B cell (primary cell): ENCODE measurements around the gene C1orf174. TPM values are rescaled to one million over a fixed set of nuclear protein-coding genes. Genes with fewer than 3 reads are reported as not detected.

ENCODE experiments used
- ATAC-seq: fragments of 200-7000 bp; cut with Tn5 transposase; one replicate; pipeline ENCODE4 v1.10.0; 2021; ENCODE audit warnings: low read depth, mild to moderate bottlenecking, moderate number of reproducible peaks, moderate library complexity
- CTCF ChIA-PET: fragments of 350-600 bp; sonication (Branson Sonifier 250); formaldehyde crosslinking; loops from one replicate; lab custom pipeline; 2021; ENCODE audit warnings: antibody characterized with exemption, inconsistent platforms; lab: Charles Lee
- POLR2A ChIA-PET: fragments of 350-600 bp; sonication (Branson Sonifier 250); formaldehyde crosslinking; loops from one replicate; lab custom pipeline; 2021; ENCODE audit warnings: antibody characterized with exemption; lab: Charles Lee
- DNase-seq: peaks from one replicate; pipeline ENCODE4 v3.0.0; 2013
- H2AFZ ChIP-seq: 2 replicates; pipeline ENCODE4 v1.6.1; 2012; ENCODE audit warnings: mild to moderate bottlenecking, low read depth, low read length; ENCODE audit not compliant: insufficient read depth, poor library complexity, severe bottlenecking
- H3K27ac ChIP-seq, 2 donors: 1 replicate in 1 of 2; 2 replicates in 1 of 2; pipeline ENCODE4 v1.5.1; 2012 to 2013; ENCODE audit warnings: low read length in 2 of 2, mild to moderate bottlenecking in 2 of 2, moderate library complexity in 1 of 2
- H3K27me3 ChIP-seq, 4 experiments: fragments of 200-600 bp in 1 of 4; sonication (generic) in 1 of 4; replicated peaks in 1 of 4; 1 replicate in 2 of 4; 2 replicates in 2 of 4; pipeline versions ENCODE4 v1.6.1 to v1.7.0; 2013 to 2016; ENCODE audit warnings: low read length in 3 of 4, mild to moderate bottlenecking in 2 of 4, mixed read lengths in 1 of 4, moderate library complexity in 1 of 4; ENCODE audit not compliant: insufficient read depth in 4 of 4, control insufficient read depth in 3 of 4; ENCODE audit errors: control extremely low read depth in 1 of 4
- H3K36me3 ChIP-seq, 2 experiments: replicated peaks in 1 of 2; 1 replicate in 1 of 2; 2 replicates in 1 of 2; pipeline versions ENCODE4 v1.6.1 to v1.7.1; 2013; ENCODE audit warnings: low read length in 1 of 2; ENCODE audit not compliant: insufficient read depth in 2 of 2, control insufficient read depth in 1 of 2; ENCODE audit errors: control extremely low read depth in 1 of 2, extremely low read depth in 1 of 2
- H3K4me1 ChIP-seq, 2 donors: fragments of 200-600 bp in 1 of 2; sonication (generic) in 1 of 2; 1 replicate in 1 of 2; 2 replicates in 1 of 2; pipeline versions ENCODE4 v1.5.1 to v1.6.1; 2013 to 2017; ENCODE audit warnings: low read length in 2 of 2; ENCODE audit not compliant: control insufficient read depth in 2 of 2, insufficient read depth in 2 of 2
- H3K4me2 ChIP-seq: replicated peaks from 2 replicates; pipeline ENCODE3; 2012; ENCODE audit warnings: mild to moderate bottlenecking, low read depth, low read length; ENCODE audit not compliant: poor library complexity, severe bottlenecking
- H3K4me3 ChIP-seq, 5 experiments: fragments of 200-600 bp in 1 of 5; sonication (generic) in 1 of 5; 1 replicate in 3 of 5; 2 replicates in 2 of 5; pipeline versions ENCODE4 v1.5.1 to v1.7.0; 2011 to 2016; ENCODE audit warnings: low read length in 4 of 5, mild to moderate bottlenecking in 4 of 5, low read depth in 2 of 5, control low read depth in 1 of 5, moderate library complexity in 1 of 5; ENCODE audit not compliant: insufficient read depth in 1 of 5; ENCODE audit errors: control extremely low read depth in 1 of 5, extremely low read depth in 1 of 5
- H3K79me2 ChIP-seq: fragments of 200-600 bp; sonication (generic); one replicate; pipeline ENCODE4 v1.6.0; 2016; ENCODE audit warnings: low read length; ENCODE audit not compliant: control insufficient read depth, insufficient read depth
- H3K9ac ChIP-seq: fragments of 200-600 bp; sonication (generic); 2 replicates; pipeline ENCODE4 v1.6.1; 2017; ENCODE audit warnings: mild to moderate bottlenecking, low read length, moderate library complexity
- H3K9me3 ChIP-seq, 3 donors: one replicate each; pipeline versions ENCODE4 v1.6.1 to v1.7.1; 2013; ENCODE audit warnings: low read length in 2 of 3; ENCODE audit not compliant: control insufficient read depth in 2 of 3, insufficient read depth in 1 of 3; ENCODE audit errors: control extremely low read depth in 1 of 3
- H4K20me1 ChIP-seq: 2 replicates; pipeline ENCODE4 v1.6.0; 2012; ENCODE audit warnings: mild to moderate bottlenecking, low read length; ENCODE audit not compliant: insufficient read depth, control insufficient read depth, poor library complexity, severe bottlenecking
- H3K27ac Mint-ChIP-seq: one replicate; pipeline ENCODE4 v1.8.0; 2021; ENCODE audit warnings: mixed read lengths
- H3K27me3 Mint-ChIP-seq: one replicate; pipeline ENCODE4 v1.8.0; 2021; ENCODE audit warnings: mixed read lengths
- H3K4me1 Mint-ChIP-seq: one replicate; pipeline ENCODE4 v1.8.0; 2021; ENCODE audit warnings: mixed read lengths
- H3K4me3 Mint-ChIP-seq: one replicate; pipeline ENCODE4 v1.8.0; 2021; ENCODE audit warnings: mixed read lengths
- H3K9me3 Mint-ChIP-seq: one replicate; pipeline ENCODE4 v1.8.0; 2022; ENCODE audit warnings: mixed read lengths; ENCODE audit not compliant: insufficient read depth
- CTCF ChIP-seq: fragments of 200-600 bp; IDR thresholded peaks from one replicate; pipeline ENCODE4 v1.8.0; 2022; ENCODE audit warnings: antibody characterized with exemption, mild to moderate bottlenecking
- EZH2 ChIP-seq: IDR thresholded peaks from 2 replicates; pipeline ENCODE4 v1.6.1; 2012; ENCODE audit warnings: borderline replicate concordance, low read depth, mild to moderate bottlenecking, moderate library complexity, low read length; ENCODE audit not compliant: insufficient read depth, poor library complexity, severe bottlenecking
- WGBS: methylation state at CpG from one replicate; pipeline ENCODE4 v1.1.5; 2013; ENCODE audit warnings: missing lambda C conversion rate; ENCODE audit not compliant: insufficient coverage; 5-methylcytosine and 5-hydroxymethylcytosine counted together
- intact Hi-C: fragments of 100-400 bp; cut with micrococcal nuclease; formaldehyde crosslinking; loops from one replicate; pipeline ENCODE4 v1.10.0; 2022
- polyA plus RNA-seq: library from polyadenylated mRNA; depleted of rRNA; stranded (reverse); fragments of >200 nt; gene quantifications from 2 replicates; pipeline ENCODE4 v1.2.3, GENCODE V29; 2012
- total RNA-seq, 2 donors: library from RNA; stranded (reverse); fragments of 120-200 nt in 1 of 2; gene quantifications; 1 replicate in 1 of 2; 2 replicates in 1 of 2; pipeline versions ENCODE4 v1.2.3 to v1.2.4, GENCODE V29; 2013 to 2022

C1orf174 gene
- total and polyA plus RNA-seq, 2 donors (not counting 1 experiment from before 2014, with no cell fraction given) = 33.2 to 49.8 TPM

- no peaks in the 10 kb centered on the region for H3K36me3 ChIP-seq
- ATAC-seq (no peak), DNase-seq (no peak)
- no peaks in the 10 kb centered on the region for H4K20me1 ChIP-seq
- no peaks in the 10 kb centered on the region for H3K9me3 ChIP-seq
- H3K27ac ChIP-seq = no peak overlapping the region
- 98% methylated on average over 4 of the region's 4 CpGs for WGBS
- Mint-ChIP-seq H3K27me3 (peaks cover 4% of the 10 kb centered on the region), H3K27ac (no peak overlapping the region), H3K4me1 (peaks cover 14% of the 10 kb centered on the region), H3K9me3 (no peaks in the 10 kb centered on the region), H3K4me3 (no peak overlapping the region)
- H3K4me1 ChIP-seq = peaks cover 0 to 26% of the 10 kb centered on the region in 2 donors
- H3K4me3 ChIP-seq = no peak overlapping the region
- ChIA-PET CTCF (no interaction called here), POLR2A (no interaction called here)
- intact Hi-C loops = loop anchor here (5.0 to 10.0 kb wide), 2 partner anchors 250 to 1678 kb away; partner anchors contain the start of genes SKI, TP73 and WRAP73
- H3K4me2 ChIP-seq = no peak overlapping the region
- H3K9ac ChIP-seq = no peak overlapping the region
- TF ChIP-seq CTCF = no peak
- TF ChIP-seq EZH2 = no peak
- peaks cover under 1% of the 10 kb centered on the region for H3K79me2 ChIP-seq
- no peak overlapping the region for H2AFZ ChIP-seq
- H3K27me3 ChIP-seq = peaks cover 0 to 2% (median 0%) of the 10 kb centered on the region in 4 experiments
Observed at GRCh38 chr1:3904843-3905185, 4.7 kb upstream of the C1orf174 start.

- H3K36me3 ChIP-seq = no peaks in the 10 kb centered on the region
- TF ChIP-seq EZH2 (no peak), CTCF (no peak)
- no peak overlapping the region for H3K9ac ChIP-seq
- CTCF ChIA-PET = no interaction called here
- no peak overlapping the region for H2AFZ ChIP-seq
- H4K20me1 ChIP-seq = no peaks in the 10 kb centered on the region
- Mint-ChIP-seq H3K27me3 (no peaks in the 10 kb centered on the region), H3K4me1 (peaks cover 12% of the 10 kb centered on the region), H3K4me3 (no peak overlapping the region), H3K9me3 (no peaks in the 10 kb centered on the region), H3K27ac (no peak overlapping the region)
- intact Hi-C loops = loop anchor here (5.0 to 10.0 kb wide), 2 partner anchors 249 to 1677 kb away; partner anchors contain the start of genes SKI, TP73 and WRAP73
- H3K79me2 ChIP-seq = peaks cover 7% of the 10 kb centered on the region
- POLR2A ChIA-PET = no interaction called here
- ATAC-seq = no peak
- no peak overlapping the region for H3K4me2 ChIP-seq
- no peaks in the 10 kb centered on the region for H3K27me3 ChIP-seq
- WGBS = 91% methylated on average over 17 of the region's 24 CpGs
- DNase-seq = no peak
- H3K4me1 ChIP-seq = peaks cover 5 to 26% of the 10 kb centered on the region in 2 donors
- no peak overlapping the region for H3K27ac ChIP-seq
- H3K9me3 ChIP-seq = no peaks in the 10 kb centered on the region
- no peak overlapping the region for H3K4me3 ChIP-seq
Observed at GRCh38 chr1:3904006-3904842, 4.2 kb upstream of the C1orf174 start.
